Right lobe of liver (tissue), 4 donors: ENCODE measurements around the gene SLCO2A1.

Source experiments
- POLR2A ChIP-seq: fragments of 450-650 bp; IDR thresholded peaks from one replicate; pipeline ENCODE4 v1.6.1; 2017; ENCODE audit warnings: antibody characterized with exemption, mild to moderate bottlenecking
- TF ChIP-seq, protein P1 (sequence below), 4 donors: fragments of 200-600 bp in 3 of 4; fragments of 450-650 bp in 1 of 4; IDR thresholded peaks; one replicate each; pipeline versions ENCODE4 v1.5.1 to v1.8.0; 2016 to 2022; ENCODE audit warnings: antibody characterized with exemption in 4 of 4, mild to moderate bottlenecking in 2 of 4
- donor health status: DM: no; HTN: no; CAD: no.
- donor health status: DM: no; HTN: no; CAD: no.
- donor health status: DM: no; HTN: yes; CAD: no.

DNA sequence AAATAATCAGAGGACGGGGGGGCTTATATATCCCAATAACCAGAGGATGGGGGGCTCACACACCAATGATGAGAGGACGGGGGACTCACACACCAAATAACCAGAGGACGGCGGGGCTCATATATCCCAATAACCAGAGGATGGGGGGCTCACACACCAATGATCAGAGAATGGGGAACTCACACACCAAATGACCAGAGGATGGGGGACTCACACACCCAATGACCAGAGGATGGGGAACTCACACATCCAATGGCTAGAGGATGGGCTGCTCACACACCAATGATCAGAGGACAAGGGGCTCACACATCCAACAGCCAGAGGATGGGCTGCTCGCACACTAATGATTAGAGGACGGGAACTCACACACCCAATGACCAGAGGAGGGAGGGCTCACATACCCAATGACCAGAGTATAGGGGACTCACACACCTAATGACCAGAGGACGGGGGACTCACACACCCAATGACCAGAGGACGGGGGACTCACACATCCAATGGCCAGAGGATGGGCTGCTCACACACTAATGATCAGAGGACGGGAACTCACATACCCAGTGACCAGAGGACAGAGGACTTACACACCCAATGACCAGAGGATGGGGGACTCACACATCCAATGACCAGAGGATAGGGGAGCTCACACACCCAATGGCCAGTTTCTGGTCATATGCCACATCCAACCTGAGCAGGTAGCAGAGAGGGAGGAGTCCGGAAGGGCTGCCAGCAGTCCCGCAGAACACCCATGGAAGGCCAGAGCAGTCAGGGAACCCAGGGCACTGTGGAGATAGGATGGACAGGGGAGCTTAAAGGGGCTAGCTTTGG is 144.6 kb downstream of the SLCO2A1 start:
- TF ChIP-seq, protein P1, sequence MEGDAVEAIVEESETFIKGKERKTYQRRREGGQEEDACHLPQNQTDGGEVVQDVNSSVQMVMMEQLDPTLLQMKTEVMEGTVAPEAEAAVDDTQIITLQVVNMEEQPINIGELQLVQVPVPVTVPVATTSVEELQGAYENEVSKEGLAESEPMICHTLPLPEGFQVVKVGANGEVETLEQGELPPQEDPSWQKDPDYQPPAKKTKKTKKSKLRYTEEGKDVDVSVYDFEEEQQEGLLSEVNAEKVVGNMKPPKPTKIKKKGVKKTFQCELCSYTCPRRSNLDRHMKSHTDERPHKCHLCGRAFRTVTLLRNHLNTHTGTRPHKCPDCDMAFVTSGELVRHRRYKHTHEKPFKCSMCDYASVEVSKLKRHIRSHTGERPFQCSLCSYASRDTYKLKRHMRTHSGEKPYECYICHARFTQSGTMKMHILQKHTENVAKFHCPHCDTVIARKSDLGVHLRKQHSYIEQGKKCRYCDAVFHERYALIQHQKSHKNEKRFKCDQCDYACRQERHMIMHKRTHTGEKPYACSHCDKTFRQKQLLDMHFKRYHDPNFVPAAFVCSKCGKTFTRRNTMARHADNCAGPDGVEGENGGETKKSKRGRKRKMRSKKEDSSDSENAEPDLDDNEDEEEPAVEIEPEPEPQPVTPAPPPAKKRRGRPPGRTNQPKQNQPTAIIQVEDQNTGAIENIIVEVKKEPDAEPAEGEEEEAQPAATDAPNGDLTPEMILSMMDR (IDR thresholded peaks at IDR 0.05), result no peak
- TF ChIP-seq POLR2A, result no peak
